ENCODE results near the gene CLDN19.

The CLDN19 gene

DNA sequence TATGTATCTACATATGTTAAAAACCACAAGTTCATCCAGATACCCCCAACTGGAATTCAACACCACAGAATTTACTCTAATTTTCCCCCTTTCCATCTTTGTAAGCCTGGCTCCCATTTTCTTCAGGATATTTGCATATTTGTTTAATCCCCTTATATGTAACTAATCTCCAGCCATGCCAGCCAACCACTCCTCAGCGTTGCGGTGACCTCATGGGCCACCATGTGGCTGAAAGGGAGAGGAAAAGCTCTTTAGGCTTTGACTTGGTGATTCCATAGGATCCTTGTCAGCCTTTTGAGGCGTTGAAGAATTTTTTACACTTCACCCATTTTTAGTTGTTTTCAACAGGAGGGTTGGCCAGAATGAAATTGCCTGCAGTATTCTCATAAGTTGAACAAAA is 10.0 kb downstream of the CLDN19 start:
- TF ChIP-seq, protein P1, sequence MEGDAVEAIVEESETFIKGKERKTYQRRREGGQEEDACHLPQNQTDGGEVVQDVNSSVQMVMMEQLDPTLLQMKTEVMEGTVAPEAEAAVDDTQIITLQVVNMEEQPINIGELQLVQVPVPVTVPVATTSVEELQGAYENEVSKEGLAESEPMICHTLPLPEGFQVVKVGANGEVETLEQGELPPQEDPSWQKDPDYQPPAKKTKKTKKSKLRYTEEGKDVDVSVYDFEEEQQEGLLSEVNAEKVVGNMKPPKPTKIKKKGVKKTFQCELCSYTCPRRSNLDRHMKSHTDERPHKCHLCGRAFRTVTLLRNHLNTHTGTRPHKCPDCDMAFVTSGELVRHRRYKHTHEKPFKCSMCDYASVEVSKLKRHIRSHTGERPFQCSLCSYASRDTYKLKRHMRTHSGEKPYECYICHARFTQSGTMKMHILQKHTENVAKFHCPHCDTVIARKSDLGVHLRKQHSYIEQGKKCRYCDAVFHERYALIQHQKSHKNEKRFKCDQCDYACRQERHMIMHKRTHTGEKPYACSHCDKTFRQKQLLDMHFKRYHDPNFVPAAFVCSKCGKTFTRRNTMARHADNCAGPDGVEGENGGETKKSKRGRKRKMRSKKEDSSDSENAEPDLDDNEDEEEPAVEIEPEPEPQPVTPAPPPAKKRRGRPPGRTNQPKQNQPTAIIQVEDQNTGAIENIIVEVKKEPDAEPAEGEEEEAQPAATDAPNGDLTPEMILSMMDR (IDR thresholded peaks at IDR 0.05): no peak

DNA sequence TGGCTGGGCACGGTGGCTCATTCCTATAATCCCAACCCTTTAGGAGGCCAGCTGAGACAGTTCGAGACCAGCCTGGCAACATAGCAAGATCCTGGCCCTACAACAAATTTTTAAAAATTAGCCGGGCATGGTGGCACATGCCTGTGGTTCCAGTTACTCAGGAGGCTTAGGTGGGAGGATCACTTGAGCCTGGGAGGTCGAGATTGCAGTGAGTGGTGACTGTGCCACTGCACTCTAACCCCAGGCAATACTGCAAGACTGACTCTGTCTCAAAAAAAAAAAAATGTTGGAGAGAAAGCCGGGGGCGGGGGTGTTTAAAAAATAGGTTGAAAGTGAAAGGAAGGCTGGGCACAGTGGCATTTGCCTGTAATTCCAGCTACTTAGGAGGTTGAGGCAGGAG is 16.5 kb downstream of the CLDN19 start:
- TF ChIP-seq, protein P1 (IDR thresholded peaks at IDR 0.05): no peak

DNA sequence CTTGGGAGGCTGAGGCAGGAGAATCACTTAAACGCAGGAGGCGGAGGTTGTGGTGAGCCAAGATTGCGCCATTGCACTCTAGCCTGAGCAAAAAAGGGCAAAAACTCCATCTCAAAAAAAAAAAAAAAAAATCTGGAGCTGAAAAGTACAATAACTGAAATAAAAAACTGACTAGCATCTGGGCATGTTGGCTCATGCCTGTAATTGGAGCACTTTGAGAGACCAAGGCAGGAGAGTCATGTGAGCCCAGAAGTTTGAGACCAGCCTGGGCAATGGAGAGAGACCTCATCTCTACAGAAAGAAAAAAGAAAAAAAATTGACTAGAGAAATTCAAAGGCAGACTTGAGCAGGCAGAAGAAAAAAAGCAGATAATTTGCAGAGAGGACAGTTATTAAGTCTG is 18.1 kb downstream of the CLDN19 start:
- TF ChIP-seq, protein P1 (IDR thresholded peaks at IDR 0.05): no peak

DNA sequence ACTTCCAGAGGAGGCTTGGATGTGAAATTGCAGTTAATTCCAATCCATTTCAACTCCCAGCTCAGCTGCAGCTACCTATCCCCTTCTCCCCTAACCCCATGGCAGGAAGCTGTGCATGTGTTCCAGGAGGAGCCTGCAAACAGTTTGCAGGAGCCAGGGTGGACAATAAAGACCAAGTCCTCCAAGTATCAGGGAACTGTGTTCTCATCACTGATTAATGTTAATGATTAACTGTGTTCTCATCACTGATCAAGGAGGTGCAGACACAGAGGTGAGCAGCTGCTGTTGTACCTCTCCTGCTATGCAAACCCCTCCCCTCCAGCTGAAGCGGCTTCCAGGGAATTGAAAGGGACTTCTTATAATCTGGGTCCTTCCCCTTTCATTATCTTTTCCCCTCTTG is 19.2 kb downstream of the CLDN19 start:
- TF ChIP-seq, protein P1 (IDR thresholded peaks at IDR 0.05): no peak

DNA sequence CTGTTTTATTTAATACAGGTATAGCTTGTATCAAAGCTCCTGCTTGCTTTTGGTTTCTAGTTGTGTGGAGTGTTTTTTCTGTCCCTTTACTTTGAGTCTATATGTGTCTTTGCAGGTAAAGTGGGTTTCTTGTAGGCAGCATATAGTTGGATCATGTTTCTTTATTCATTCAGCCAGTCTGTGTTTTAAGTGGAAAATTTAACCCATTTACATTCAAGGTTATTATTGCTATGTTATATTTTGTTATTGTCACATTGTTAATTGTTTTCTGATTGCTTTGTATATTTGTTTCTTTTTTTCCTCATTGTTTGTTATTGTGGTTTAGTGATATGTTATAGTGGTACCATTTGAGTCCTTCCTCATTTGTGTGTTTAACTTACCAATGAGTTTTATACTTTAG is 26.7 kb downstream of the CLDN19 start:
- TF ChIP-seq, protein P1 (IDR thresholded peaks at IDR 0.05): no peak

DNA sequence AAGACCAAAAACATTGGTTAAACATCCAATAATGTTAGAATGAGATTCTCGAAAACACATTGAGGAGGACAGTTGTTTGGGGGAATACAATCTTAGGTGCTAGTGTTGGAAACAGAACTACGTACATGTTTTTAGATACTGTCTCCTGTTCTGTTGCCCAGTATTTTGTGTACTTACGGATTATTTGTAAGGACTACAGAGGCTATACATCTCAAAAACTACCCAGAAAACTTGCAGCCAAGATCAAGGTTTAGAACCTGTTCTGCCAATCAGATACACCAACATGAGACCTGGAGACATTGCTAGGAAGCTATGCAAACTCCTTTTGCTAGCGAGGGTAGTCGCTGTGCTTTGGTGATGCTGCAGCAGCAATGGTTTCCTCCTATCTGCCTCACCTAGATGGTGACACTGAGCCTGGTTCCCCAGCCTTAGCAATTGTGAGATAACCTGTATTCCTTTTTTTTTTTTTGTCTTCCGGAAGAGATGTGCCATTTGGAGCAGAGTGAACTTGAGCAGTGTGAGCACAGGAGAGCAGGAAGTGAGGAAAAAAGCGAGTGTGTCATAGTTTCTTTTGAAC is 36.1 kb downstream of the CLDN19 start:
- TF ChIP-seq, protein P1 (IDR thresholded peaks at IDR 0.05): no peak

DNA sequence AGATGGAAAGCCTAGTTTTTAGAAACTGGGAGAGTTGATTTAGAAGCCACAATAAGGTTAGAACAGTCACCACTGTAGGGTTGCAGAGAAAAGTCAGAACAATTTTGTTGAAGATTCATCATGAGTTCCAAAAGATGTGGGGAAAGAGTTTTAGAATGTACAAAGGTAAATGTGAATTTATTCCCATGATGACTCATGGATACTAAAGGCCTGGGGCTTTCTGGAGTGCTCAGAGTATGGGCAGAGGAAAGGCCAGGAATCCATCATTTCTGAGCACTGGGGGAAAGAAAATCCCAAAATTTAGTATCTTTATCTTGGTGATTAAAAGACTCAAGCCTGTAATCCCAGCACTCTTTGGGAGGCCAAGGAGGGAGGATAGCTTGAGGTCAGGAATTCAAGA is 40.0 kb downstream of the CLDN19 start:
- TF ChIP-seq, protein P1 (IDR thresholded peaks at IDR 0.05): no peak

Data from LNCAP (cell line).